Heart left ventricle (tissue), 16 donors: ENCODE data around the gene MAP4K5. TPM values are rescaled to one million over a fixed set of nuclear protein-coding genes. Genes with fewer than 3 reads are reported as not detected.
"Not testable (repeated sequence)": the region's sequence is repeated elsewhere in the genome, so short reads cannot be mapped to it uniquely, and the experiment has no call there.

Source experiments
- ATAC-seq, 4 donors: fragments of 200-7000 bp; cut with Tn5 transposase; one replicate each; pipeline ENCODE4 v1.9.1; 2020 to 2022; ENCODE audit warnings: moderate library complexity in 4 of 4, mild to moderate bottlenecking in 3 of 4, moderate number of reproducible peaks in 1 of 4
- DNase-seq, 5 donors: peaks; one replicate each; pipeline ENCODE4 v3.0.0-alpha.2; 2020
- H3K27ac ChIP-seq, 12 donors: fragments of 200-600 bp; sonication (generic) in 4 of 12; one replicate each; pipeline versions ENCODE4 v1.5.0 to v1.8.0; 2016 to 2022; ENCODE audit warnings: mild to moderate bottlenecking in 2 of 12
- H3K27me3 ChIP-seq, 9 donors: fragments of 200-600 bp; sonication (generic) in 2 of 9; one replicate each; pipeline versions ENCODE4 v1.5.1 to v1.8.0; 2016 to 2022; ENCODE audit warnings: mild to moderate bottlenecking in 3 of 9
- H3K36me3 ChIP-seq, 9 donors: fragments of 200-600 bp; sonication (generic) in 2 of 9; one replicate each; pipeline versions ENCODE4 v1.5.0 to v1.8.0; 2018 to 2022; ENCODE audit warnings: mild to moderate bottlenecking in 2 of 9
- H3K4me1 ChIP-seq, 12 donors: fragments of 200-600 bp; sonication (generic) in 4 of 12; one replicate each; pipeline versions ENCODE4 v1.5.0 to v1.8.0; 2016 to 2022; ENCODE audit warnings: mild to moderate bottlenecking in 3 of 12
- H3K4me3 ChIP-seq, 12 donors: fragments of 200-600 bp; sonication (generic) in 4 of 12; one replicate each; pipeline versions ENCODE4 v1.5.0 to v1.8.0; 2017 to 2022; ENCODE audit warnings: mild to moderate bottlenecking in 9 of 12, moderate library complexity in 4 of 12
- H3K9me3 ChIP-seq, 12 donors: fragments of 200-600 bp; sonication (generic) in 4 of 12; one replicate each; pipeline versions ENCODE4 v1.5.0 to v1.8.0; 2016 to 2022; ENCODE audit warnings: mild to moderate bottlenecking in 1 of 12
- CTCF ChIP-seq, 12 donors: fragments of 200-600 bp; sonication (generic) in 4 of 12; IDR thresholded peaks; one replicate each; pipeline versions ENCODE4 v1.5.0 to v1.8.0; 2018 to 2022; ENCODE audit warnings: antibody characterized with exemption in 12 of 12, mild to moderate bottlenecking in 5 of 12
- POLR2A ChIP-seq, 2 donors: fragments of 450-650 bp; IDR thresholded peaks; one replicate each; pipeline ENCODE4 v1.6.1; 2017; ENCODE audit warnings: antibody characterized with exemption in 2 of 2, mild to moderate bottlenecking in 2 of 2, moderate library complexity in 2 of 2
- WGBS, 4 donors: extraction: QIAGEN DNeasy Blood & Tissue Kit in 2 of 4; methylation state at CpG; one replicate each; pipeline versions ENCODE4 v1.1.5 to v1.1.7; 2013 to 2018; 5-methylcytosine and 5-hydroxymethylcytosine counted together
- intact Hi-C, 10 donors: fragments of 100-400 bp; cut with DNase I; formaldehyde crosslinking; loops; one replicate each; pipeline versions ENCODE4 v1.11.1 to v1.14.2; 2022
- polyA plus RNA-seq, 2 donors: library from polyadenylated mRNA; stranded (reverse); fragments of 200-250 nt; gene quantifications; one replicate each; pipeline ENCODE4 v1.2.3, GENCODE V29; 2013
- total RNA-seq, 9 donors: library from RNA; depleted of rRNA in 2 of 9; stranded (reverse); fragments of >200 nt in 2 of 9; fragmentation: NEBNext Ultra II Directional in 3 of 9; extraction: Animal tissue kit (Norgen Biotek cat#: 25700) in 3 of 9; gene quantifications; one replicate each; pipeline versions ENCODE4 v1.1.0 to v1.2.4, GENCODE V29; 2016 to 2023
- donor health status: ischemic (EF 13 %, LVEDD 7.1; RV severe dilation, severe dysfunction).
- donor health status: healthy with polysubstance abuse.
- donor health status: DM: no; HTN: yes; CAD: no.
- donor health status: DM: no; HTN: no; CAD: no.
- donor health status: ischemic (EF 25% LVEDD 6.9; RV normal size, moderate dysfunction).
- donor health status: ischemic (EF 25% LVEDD 5.7; RV mildly dilated, moderate dysfunction).
- donor health status: healthy.
- donor health status: DM: yes; HTN: yes; CAD: no.
- donor health status: ischemic (EF 35%, LVEDD 5.7; RV mildly dilated, moderate dysfunction).
- donor health status: nonischemic (EF 11% LVEDD 7.7; RV severe dilation, severe dysfunction).
- donor health status: DM: yes; HTN: yes; CAD: no.
- donor health status: PGD.
- donor health status: ischemic (EF 29% LVEDD 5.4; RV normal size, mild dysfunction).
- donor health status: nonischemic (EF 23%, LVEDD 6.1; RV moderate dilation, normal function).

MAP4K5 gene
- total and polyA plus RNA-seq, 11 donors, result 4.7 to 43.3 (median 16.6) TPM

- DNase-seq, result no peak
- Histone ChIP-seq H3K4me3 (no peak overlapping the region), H3K4me1 (peaks cover 0 to 16% (median 0%) of the 10 kb centered on the region in 12 donors), H3K27ac (no peak overlapping the region), H3K36me3 (peaks cover 0 to 7% (median 0%) of the 10 kb centered on the region in 9 donors), H3K9me3 (peaks cover 0 to 3% (median 0%) of the 10 kb centered on the region in 12 donors), H3K27me3 (no peaks in the 10 kb centered on the region)
- intact Hi-C loops, result no loop called here
- no peak for ATAC-seq
- TF ChIP-seq CTCF (IDR thresholded peaks at IDR 0.05) (no peak), POLR2A (IDR thresholded peaks at IDR 0.05) (no peak)
- 91 to 98% (median 96%) methylated on average over 2 of the region's 2 CpGs for WGBS, 4 donors
Observed at GRCh38 chr14:50516091-50516490, 16.3 kb downstream of the MAP4K5 start.

DNA sequence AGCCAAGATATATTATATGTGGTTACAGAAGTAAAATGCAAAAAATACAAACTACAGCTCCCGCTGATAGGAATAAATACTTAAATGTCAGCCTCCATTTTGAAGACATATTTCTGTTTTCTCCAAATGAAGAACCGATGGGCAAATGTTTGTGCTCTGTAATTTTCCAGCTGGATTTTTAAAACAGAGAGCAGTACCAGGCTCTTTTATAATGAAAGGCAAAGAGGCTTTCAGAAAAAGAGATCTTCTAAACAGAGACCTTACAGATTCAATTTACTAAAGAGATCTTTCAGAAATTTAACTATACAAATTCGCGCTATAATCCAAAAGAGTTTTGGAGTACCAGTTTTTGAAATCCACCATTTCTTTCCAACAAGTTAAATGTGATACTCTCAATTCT lies 19.9 kb downstream of the MAP4K5 start:
- Histone ChIP-seq H3K27ac (no peak overlapping the region), H3K9me3 (peaks cover 0 to 6% (median 0%) of the 10 kb centered on the region in 12 donors), H3K36me3 (no peaks in the 10 kb centered on the region), H3K4me1 (peaks cover 0 to 12% (median 0%) of the 10 kb centered on the region in 12 donors), H3K4me3 (no peak overlapping the region), H3K27me3 (no peaks in the 10 kb centered on the region)
- ATAC-seq (no peak), DNase-seq (no peak)
- intact Hi-C loops, result no loop called here
- 92 to 95% (median 94%) methylated on average over 4 of the region's 4 CpGs for WGBS, 4 donors
- no peak for TF ChIP-seq POLR2A (IDR thresholded peaks at IDR 0.05)
- no peak for TF ChIP-seq CTCF (IDR thresholded peaks at IDR 0.05)

GRCh38 chr14:50510157-50510556 lies 22.2 kb downstream of the MAP4K5 start:
- intact Hi-C loops, result no loop called here
- no peaks in the 10 kb centered on the region for H3K4me1 ChIP-seq
- peaks cover 0 to 6% (median 0%) of the 10 kb centered on the region in 12 donors for H3K9me3 ChIP-seq
- H3K27ac ChIP-seq, result no peak overlapping the region
- ATAC-seq (no peak), DNase-seq (no peak)
- H3K36me3 ChIP-seq, result no peaks in the 10 kb centered on the region
- WGBS, 4 donors, result 87 to 95% (median 93%) methylated on average over 7 of the region's 7 CpGs
- H3K4me3 ChIP-seq, result no peak overlapping the region
- H3K27me3 ChIP-seq, result no peaks in the 10 kb centered on the region
- TF ChIP-seq POLR2A (IDR thresholded peaks at IDR 0.05) (no peak), CTCF (IDR thresholded peaks at IDR 0.05) (no peak)

DNA sequence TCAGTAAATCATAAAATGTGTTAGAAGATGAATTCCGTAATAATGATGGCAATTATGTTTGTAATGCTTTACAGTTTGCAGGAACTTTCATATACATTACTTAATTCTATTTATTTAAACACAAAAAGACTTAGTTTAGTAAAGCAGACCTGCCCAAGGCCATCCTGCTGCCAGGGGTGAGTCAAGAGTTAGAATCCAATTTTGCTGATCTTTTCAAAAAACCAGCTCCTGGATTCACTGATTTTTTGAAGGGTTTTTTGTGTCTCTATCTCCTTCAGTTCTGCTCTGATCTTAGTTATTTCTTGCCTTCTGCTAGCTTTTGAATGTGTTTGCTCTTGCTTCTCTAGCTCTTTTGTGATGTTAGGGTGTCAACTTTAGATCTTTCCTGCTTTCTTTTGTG lies 25.3 kb downstream of the MAP4K5 start:
- H3K36me3 ChIP-seq, result peaks cover 0 to 21% (median 14%) of the 10 kb centered on the region in 9 donors
- H3K4me1 ChIP-seq, DNase-seq, H3K27ac ChIP-seq, intact Hi-C loops, H3K9me3 ChIP-seq, ATAC-seq, H3K4me3 ChIP-seq, H3K27me3 ChIP-seq: not testable (repeated sequence)
- WGBS, 4 donors, result 94 to 100% (median 97%) methylated on average over 1 of the region's 1 CpG

- Histone ChIP-seq H3K27ac (no peak overlapping the region), H3K9me3 (no peaks in the 10 kb centered on the region), H3K27me3 (no peaks in the 10 kb centered on the region), H3K4me1 (peaks cover 0 to 12% (median 6%) of the 10 kb centered on the region in 12 donors), H3K36me3 (peaks cover 0 to 29% (median 19%) of the 10 kb centered on the region in 9 donors), H3K4me3 (no peak overlapping the region)
- 92 to 99% (median 97%) methylated on average over 2 of the region's 2 CpGs for WGBS, 4 donors
- ATAC-seq (no peak), DNase-seq (no peak)
- TF ChIP-seq POLR2A (IDR thresholded peaks at IDR 0.05), result no peak
- no peak for TF ChIP-seq CTCF (IDR thresholded peaks at IDR 0.05)
- intact Hi-C loops, result no loop called here
Observed at GRCh38 chr14:50501642-50502041, 30.7 kb downstream of the MAP4K5 start.
